ENCODE data around the gene ARF6.
"Not testable (repeated sequence)": the region's sequence is repeated elsewhere in the genome, so short reads cannot be mapped to it uniquely, and the experiment has no call there.

The ARF6 gene

DNA sequence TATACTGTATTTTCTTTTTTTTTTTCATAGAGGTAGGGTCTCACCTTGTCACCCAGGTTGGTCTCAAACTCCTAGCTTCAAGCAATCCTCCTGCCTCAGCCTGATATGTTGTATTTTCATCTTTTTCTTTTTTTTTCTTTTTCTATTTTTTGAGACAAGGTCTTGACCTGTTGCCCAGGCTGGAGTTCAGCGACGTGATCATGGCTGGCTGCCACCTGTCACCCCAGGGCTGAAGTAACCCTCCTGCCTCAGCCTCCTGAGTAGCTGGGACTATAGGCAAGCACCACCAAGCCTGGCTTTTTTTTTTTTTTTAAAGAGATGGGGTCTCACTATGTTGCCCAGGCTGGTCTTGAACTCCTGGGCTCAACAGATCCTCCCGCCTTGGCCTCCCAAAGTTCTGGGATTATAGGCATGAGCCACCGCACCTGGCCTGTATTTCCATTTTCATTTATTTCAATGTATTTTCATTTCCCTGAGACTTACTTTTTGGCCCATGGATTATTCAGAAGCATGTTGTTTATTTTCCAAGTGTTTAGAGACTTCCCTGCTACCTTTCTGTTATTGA is 16.2 kb upstream of the ARF6 start:
- no peak for DNase-seq (ENCODE audit: low read depth)

DNA sequence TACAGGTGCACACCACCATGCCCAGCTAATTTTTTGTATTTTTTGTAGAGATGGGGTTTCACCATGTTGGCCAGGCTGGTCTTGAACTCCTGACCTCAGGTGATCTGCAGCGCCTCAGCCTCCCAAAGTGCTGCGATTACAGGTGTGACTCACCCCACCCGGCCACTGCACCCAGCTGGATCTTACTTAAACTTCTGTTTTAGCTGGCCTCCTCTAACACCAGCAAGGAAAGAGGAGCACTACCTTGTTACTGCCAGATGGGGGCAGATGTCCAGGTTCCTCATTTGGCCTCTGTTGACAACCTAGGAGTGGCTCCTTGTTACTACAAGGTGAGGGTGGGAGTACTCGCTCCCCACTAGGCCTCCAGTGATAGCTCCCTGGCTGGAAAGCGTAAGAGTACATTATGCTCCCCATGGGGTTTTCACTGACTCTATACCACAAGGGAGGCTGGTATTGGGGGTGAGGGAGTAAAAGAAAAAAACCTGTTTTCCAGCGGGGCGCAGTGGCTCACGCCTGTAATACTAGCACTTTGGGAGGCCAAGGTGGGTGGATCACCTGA is 13.2 kb upstream of the ARF6 start:
- peak; percentile 19 for DNase-seq (ENCODE audit: low read depth)

DNA sequence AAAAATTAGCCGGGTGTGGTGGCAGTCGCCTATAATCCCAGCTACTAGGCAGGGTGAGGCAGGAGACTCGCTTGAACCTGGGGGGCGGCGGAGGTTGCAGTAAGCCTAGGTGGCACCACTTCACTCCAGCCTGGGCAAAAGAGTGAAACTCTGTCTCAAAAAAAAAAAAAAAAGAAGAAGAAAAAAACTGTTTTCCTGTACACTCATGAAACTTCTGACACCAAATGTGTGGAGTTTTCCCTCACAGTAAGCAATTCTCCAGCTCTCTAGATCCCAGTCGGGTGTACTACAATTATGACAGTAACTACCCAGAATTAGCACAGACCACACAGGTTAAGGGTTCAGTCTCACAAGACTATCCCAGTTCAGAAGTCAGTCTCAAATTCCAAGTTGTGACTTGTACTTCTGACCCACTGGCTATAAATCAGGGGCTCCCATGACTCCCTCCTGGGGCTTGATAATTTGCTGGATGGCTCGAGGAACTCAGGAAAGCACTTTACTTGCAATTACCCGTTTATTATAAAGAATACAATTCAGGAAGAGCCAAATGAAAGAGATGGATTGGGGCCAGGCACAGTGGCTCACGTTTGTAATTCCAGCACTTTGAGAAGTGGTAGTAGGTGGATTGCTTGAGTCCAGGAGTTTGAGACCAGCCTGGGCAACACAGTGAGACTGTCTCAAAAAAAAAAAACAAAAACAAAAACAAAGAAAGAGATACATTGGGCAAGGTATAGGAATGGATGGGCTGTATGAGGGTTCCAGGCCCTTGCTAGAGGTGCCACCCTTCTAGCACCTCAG is 12.4 kb upstream of the ARF6 start:
- DNase-seq (ENCODE audit: low read depth): no peak

DNA sequence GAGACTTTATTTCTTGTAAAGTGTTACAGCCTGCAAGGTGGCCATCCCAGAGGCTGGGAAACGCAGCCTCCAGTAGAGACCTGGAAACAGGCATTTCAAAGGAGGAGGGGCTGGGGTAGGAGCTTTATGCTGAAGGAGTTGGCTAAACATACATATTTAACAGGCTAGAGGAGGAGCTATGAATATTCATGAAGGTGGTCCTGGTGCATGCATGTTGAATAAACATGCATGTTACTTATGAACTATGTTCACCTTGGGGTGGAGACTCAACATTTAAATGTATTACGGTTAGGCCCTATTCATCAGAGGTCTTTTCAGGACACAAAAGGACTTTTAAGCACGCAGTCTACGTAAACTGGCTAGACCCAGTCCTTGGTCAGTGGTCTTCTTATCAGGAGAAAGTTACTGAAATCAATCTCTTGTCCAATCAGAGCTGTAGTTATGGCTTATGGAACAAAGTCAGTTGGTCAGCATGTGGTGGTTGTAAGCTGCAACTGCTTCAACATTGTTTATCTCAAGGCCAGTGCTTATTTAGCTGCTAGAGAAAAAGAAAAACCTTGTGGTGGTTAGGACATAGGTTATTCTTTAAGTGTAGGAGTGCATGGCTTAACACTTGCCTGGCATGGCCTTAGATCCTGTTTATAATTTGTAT is 11.4 kb upstream of the ARF6 start:
- no peak for DNase-seq (ENCODE audit: low read depth)

DNA sequence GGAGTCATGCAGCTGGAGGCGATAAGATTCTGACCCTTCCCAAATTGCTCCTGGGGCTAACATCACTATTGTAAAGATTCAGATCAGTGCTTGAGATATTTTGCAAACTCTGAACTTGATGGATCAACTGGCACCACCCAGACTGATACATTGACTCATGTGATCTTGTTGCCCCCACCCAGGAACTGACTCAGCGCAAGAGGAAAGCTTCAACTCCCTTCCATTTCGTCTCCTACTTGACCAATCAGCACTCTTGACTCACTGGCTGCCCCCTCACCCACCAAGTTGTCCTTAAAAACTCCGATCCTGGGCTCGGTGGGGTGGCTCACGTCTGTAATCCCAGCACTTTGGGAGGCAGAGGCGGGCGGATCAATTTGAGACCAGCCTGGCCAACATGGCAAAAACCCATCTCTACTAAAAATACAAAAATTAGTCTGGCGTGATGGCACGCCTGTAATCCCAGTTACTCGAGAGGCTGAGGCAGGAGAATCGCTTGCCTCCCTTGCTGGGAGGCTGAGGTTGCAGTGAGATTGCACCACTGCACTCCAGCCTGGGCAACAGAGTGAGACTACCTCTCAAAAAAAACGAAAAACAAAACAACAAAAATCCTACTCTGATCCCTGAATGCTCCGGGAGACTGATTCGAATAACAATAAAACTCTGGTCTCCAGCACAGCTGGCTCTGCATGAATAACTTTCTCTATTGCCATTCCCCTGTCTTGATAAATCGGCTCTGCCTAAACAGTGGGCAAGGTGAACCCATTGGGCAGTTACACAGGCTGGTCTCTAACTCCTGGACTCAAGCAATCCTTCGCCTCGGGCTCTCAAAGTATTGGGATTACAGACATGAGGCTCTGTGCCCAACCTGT is 9.8 kb upstream of the ARF6 start:
- no peak for DNase-seq (ENCODE audit: low read depth)

DNA sequence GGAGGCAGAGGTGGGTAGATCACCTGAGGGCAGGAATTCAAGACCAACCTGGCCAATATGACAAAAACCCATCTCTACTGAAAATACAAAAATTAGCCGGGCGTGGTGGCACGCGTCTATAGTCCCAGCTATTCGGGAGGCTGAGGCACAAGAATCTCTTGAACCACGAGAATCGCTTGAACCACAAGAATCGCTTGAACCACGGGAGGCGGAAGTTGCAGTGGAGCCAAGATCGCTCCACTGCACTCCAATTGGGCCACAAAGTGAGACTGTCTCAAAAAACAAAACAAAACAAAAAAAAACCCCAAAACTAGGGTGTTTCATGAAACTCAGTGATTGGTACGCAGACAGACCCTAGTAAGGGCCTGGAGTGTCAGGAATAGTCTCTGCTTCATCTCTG is 6.4 kb upstream of the ARF6 start:
- no peak for DNase-seq (ENCODE audit: low read depth)

DNA sequence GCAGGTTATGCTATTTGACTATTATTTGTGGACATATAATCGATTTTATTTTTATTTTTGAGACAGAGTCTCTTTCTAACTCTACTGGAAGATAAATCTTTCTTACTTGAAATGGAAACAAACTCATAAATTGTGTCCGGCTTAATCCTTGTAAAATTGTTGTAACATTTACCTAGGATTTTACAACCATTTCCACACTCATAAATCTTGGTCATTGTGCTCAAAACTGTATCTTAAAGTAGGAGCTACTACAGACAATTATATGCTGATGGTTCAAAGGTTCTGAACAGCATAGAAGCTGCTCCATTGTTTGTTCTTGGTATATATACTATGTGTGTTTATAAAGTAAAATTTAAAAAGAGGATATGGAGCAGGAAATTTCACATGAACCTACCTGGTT is 4.6 kb upstream of the ARF6 start:
- no peak for DNase-seq (ENCODE audit: low read depth)

DNA sequence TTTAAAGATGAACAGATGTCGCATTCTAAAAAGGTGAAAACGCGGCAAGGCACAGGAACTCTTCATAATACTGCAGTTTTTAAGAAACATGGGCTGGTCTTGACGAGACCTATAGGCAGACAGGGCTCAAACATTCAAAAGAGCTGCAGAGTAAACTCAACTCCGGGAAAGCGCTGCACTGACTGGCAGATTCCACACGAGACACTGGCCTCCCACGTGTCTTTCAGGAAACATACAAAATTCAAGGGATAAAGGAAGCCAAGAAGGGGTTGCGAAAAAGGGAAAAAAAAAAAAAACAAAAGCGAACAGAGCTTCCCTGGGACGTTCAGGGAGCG is 614 bp upstream of the ARF6 start:
- DNase-seq (ENCODE audit: low read depth): peak; percentile 20

DNA sequence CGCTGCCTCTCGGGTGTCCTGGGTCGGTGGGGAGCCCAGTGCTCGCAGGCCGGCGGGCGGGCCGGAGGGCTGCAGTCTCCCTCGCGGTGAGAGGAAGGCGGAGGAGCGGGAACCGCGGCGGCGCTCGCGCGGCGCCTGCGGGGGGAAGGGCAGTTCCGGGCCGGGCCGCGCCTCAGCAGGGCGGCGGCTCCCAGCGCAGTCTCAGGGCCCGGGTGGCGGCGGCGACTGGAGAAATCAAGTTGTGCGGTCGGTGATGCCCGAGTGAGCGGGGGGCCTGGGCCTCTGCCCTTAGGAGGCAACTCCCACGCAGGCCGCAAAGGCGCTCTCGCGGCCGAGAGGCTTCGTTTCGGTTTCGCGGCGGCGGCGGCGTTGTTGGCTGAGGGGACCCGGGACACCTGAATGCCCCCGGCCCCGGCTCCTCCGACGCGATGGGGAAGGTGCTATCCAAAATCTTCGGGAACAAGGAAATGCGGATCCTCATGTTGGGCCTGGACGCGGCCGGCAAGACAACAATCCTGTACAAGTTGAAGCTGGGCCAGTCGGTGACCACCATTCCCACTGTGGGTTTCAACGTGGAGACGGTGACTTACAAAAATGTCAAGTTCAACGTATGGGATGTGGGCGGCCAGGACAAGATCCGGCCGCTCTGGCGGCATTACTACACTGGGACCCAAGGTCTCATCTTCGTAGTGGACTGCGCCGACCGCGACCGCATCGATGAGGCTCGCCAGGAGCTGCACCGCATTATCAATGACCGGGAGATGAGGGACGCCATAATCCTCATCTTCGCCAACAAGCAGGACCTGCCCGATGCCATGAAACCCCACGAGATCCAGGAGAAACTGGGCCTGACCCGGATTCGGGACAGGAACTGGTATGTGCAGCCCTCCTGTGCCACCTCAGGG is 679 bp downstream of the ARF6 start:
- DNase-seq (ENCODE audit: low read depth): peak; percentile 78

DNA sequence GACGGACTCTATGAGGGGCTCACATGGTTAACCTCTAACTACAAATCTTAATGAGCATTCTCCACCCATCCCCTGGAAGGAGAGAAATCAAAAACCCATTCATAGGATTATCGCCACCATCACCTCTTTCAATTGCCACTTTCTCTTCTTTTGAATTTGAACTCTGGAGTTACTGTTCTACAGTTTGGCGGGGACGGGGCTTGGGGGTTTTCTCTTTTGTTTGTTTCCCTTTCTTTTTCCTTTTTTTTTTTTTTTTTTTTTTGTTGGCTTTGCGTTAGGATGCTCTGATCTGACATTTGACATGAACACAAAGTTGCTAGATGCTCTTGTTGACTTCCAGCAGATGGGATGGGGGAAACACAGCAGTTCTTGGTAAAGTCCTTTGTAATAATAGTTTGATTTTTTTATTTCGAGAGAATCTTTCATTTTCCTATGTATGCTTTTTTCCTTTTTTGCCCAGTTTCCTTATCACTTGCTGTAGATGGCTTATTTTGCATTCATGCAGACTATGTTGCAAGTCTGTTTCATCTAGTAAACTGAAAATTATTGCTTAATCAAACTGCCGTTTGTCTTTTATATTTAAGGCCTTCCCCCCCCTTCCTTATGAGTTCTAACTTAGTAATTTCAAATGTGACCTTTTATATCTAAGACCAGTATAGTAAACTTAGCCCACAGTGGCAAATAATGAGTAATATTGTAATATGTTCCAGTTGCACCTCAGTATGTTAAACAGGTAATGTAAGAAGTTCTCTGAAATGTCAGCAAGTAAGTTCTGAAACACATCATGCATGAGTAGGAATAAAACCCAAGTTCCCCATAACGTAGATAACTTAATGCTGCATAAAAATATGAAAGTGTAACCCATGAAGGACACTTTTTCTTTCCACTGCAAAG is 1.6 kb downstream of the ARF6 start:
- not testable (repeated sequence) for DNase-seq (ENCODE audit: low read depth)

DNA sequence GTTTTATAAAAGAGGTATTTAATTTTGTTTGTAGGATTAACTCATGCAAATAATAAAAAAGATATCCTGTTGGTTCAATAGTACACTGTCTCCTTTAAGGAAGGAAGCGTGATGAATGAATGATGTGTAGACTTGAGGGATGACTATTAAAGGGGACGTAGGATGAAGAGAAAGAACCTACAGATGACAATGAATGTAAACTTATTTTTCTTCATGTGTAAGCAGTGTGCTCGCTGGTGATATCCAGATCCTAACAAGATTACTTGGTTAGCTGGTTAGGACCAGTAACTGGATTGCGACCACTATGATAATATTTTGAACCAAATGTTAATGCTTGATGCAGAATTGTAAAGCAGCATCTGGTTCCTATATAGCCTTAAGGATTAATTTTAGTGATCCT is 2.6 kb downstream of the ARF6 start:
- DNase-seq (ENCODE audit: low read depth): no peak

DNA sequence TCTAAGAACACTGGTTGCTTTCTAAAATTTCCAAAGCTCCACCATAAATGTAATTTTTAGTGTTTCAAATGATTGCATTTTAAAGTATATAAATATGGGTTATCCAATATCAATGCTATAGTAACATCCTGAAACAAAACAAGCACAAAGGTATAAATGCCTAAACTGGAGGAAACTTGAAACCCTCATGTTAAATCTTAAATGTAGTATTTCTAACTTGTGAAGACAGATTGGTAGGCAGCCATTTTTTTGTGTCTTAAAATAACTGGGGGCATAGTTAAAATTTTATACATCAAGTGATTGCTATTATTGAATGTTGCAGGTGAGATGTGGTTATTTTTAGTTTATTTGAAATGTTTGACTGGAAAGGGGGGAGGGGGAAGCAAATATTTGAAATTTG is 3.4 kb downstream of the ARF6 start:
- DNase-seq (ENCODE audit: low read depth): not testable (repeated sequence)

DNA sequence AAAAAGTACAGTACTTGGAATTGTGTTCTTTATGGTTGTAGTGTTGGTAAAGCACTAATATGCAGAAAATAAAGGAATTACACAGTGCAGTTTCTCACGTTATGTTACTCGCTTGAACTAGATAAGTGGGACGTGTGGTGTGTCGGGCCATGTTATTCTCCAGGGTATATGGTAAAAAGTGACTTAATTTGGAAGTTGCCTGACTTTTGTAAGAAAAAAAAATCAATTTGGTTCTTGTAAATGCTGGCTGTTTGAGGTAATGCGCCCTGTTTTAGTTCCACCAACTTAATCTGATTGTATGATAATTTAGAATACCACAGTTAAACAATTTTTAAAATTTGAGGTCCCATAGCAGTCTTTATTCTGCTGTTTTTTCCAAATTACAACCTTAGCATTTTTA is 4.1 kb downstream of the ARF6 start:
- no peak for DNase-seq (ENCODE audit: low read depth)

DNA sequence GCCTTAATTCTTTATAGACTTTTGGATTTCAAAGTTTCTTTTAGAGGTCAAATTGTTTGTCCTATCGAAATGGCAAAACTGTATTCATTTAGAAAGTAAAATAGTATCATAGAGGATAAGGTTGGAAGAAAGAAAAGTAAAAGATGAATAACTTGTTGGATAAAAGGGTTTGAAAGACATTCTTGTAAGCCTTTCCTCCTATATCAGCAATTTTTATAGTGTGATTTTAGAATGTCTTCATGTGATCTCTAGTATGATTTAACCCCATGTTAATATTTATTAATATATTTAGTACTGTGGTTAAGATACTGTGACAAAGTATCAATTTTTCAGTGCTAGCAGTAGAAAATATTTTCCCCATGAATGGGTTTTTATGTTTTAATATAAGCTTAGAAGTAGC is 4.5 kb downstream of the ARF6 start:
- no peak for DNase-seq (ENCODE audit: low read depth)

DNA sequence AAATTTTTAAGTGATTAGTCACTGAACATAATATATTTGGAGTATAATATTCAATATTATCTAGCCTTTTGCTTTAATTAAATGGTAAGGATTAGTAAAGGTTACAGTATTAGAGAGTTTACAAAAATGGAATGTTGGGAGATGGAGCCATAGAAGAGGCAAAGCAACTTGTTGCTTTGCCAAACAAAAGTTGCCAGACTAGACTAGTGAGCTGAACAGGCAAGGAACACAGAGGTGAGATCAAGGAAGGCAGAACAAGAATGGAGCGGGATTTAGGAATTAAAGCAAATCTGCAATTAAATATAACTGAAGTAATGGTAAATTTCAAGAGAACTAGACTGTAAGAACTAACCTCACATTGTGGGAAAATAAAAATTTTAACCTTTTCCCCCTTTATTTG is 5.1 kb downstream of the ARF6 start:
- no peak for DNase-seq (ENCODE audit: low read depth)

DNA sequence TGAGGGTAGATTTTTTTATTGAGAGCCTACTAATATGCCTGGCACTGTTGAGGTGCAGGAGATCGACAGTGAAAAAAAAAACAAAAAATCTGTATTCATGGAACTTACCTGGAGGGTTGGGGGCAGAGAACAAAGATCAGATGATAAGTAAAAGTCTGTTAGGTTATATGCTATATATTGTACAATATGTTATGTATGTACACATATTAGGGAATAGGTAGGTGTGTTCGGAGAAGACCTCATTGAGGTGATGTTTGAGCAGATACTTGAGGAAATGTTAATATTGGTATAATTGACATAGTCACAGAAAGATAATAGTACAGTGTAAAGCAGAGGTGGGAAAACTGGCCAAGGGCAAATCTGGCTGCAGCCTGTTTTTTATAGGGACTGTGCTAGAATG is 5.6 kb downstream of the ARF6 start:
- DNase-seq (ENCODE audit: low read depth): no peak

DNA sequence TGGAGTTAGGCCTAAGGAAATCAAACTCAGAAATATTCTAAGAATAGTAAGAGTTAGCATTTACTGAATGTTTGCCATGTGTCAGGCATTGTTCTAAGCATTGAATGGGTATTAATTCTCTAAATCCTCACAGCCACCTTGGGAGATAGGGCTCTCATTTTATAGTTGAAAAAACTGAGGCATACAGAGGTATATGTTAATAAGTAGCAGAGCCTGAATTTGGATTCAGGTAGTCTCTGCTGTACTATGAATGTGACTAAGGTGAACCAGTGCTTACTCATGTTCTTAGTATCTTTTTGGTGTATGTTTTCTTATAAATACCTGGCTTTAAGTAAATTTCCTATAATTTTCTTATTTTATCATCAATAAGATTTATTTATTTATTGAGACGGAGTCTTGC is 8.1 kb downstream of the ARF6 start:
- DNase-seq (ENCODE audit: low read depth): no peak

DNA sequence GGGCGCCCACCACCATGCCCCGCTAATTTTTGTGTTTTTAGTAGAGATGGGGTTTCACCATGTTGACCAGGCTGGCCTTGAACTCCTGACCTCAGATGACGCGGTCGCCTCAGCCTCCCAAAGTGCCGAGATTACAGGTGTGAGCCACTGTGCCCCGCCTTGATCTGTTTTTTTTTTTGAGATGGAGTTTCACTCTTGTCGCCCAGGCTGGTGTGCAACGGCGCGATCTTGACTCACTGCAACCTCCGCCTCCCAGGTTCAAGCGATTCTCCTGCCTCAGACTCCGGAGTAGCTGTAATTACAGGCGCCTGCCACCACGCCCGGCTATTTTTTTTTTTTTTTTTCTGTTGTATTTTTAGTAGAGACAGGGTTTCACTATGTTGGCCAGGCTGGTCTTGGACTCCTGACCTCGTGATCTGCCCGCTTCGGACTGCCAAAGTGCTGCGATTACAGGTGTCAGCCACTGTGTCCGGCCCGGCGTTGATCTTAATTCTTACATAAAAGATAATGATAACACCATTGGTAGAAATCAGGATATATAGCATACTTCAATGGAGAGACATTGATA is 9.9 kb downstream of the ARF6 start:
- not testable (repeated sequence) for DNase-seq (ENCODE audit: low read depth)

DNA sequence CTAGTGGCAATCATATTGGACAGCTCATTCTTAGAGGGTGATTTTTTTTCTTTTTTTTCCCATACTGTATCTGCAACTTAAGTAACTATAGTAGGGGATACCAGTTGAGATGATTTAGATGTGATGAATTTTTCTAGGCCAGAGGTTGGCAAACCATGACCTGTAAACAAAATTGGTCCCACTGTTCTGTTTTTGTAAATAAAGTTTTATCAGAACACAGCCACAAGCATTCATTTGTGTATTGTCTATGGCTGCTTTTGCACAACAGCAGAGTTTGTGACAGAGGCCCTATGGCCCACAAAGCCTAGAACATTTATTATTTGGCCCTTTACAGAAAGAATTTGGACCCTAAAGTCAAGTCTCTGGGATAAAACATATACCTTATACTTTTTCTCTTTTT is 11.4 kb downstream of the ARF6 start:
- no peak for DNase-seq (ENCODE audit: low read depth)

DNA sequence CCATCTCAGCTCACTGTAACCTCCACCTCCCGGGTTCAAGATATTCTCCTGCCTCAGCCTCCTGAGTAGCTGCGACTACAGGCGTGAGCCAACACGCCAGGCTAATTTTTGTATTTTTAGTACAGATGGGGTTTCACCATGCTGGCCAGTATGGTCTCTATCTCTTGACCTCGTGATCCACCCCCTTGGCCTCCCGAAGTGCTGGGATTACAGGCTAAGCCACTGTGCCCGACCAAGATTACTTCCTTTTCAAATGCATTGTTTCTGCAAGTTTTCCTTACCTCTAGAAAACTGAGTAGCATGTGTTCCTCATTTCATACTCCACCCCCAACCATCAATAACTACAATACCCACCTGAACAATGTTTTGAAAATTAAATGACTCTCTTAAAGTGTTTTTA is 13.1 kb downstream of the ARF6 start:
- DNase-seq (ENCODE audit: low read depth): no peak
